Endothelial cell of umbilical vein (primary cell): ENCODE measurements around the gene RER1.

Experiments
- EZH2 ChIP-seq: IDR thresholded peaks from 2 replicates; pipeline ENCODE4 v1.6.1; 2012; ENCODE audit warnings: borderline replicate concordance, low read depth, mild to moderate bottlenecking, moderate library complexity, low read length, inconsistent platforms; ENCODE audit not compliant: severe bottlenecking
- FOS ChIP-seq: IDR thresholded peaks from 2 replicates; pipeline ENCODE4 v1.6.1; 2011; ENCODE audit warnings: mild to moderate bottlenecking, low read length, moderate library complexity, borderline replicate concordance; ENCODE audit not compliant: insufficient read depth
- GATA2 ChIP-seq: IDR thresholded peaks from 2 replicates; pipeline ENCODE4 v1.7.0; 2011; ENCODE audit warnings: low read depth, mild to moderate bottlenecking, moderate library complexity, mixed read lengths, low read length; ENCODE audit not compliant: insufficient read length, insufficient read depth
- JUN ChIP-seq: IDR thresholded peaks from 2 replicates; pipeline ENCODE4 v1.6.1; 2011; ENCODE audit warnings: borderline replicate concordance, low read depth; ENCODE audit not compliant: insufficient read length, insufficient read depth
- MYC ChIP-seq: IDR thresholded peaks from one replicate; pipeline ENCODE4 v1.6.1; 2011; ENCODE audit warnings: mild to moderate bottlenecking, low read depth, low read length
- POLR2A ChIP-seq: IDR thresholded peaks from 2 replicates; pipeline ENCODE4 v1.6.1; 2012; ENCODE audit warnings: low read depth, mild to moderate bottlenecking, control low read depth, low read length
- POLR2AphosphoS5 ChIP-seq: IDR thresholded peaks from 2 replicates; pipeline ENCODE4 v1.6.1; 2012; ENCODE audit warnings: low read depth, mild to moderate bottlenecking, control low read depth, low read length, moderate library complexity; ENCODE audit not compliant: insufficient read depth
- TF ChIP-seq, protein P1 (sequence below), 2 donors: IDR thresholded peaks; 1 replicate in 1 of 2; 2 replicates in 1 of 2; pipeline ENCODE4 v1.5.1; 2011; ENCODE audit warnings: low read length in 2 of 2, mild to moderate bottlenecking in 2 of 2, moderate library complexity in 2 of 2, control low read depth in 1 of 2, inconsistent platforms in 1 of 2, low read depth in 1 of 2; ENCODE audit not compliant: insufficient read depth in 1 of 2; ENCODE audit errors: extremely low read depth in 1 of 2
- TF ChIP-seq, protein P2 (sequence below): IDR thresholded peaks from 2 replicates; pipeline ENCODE4 v1.6.1; 2011; ENCODE audit not compliant: insufficient read depth, insufficient read length

DNA sequence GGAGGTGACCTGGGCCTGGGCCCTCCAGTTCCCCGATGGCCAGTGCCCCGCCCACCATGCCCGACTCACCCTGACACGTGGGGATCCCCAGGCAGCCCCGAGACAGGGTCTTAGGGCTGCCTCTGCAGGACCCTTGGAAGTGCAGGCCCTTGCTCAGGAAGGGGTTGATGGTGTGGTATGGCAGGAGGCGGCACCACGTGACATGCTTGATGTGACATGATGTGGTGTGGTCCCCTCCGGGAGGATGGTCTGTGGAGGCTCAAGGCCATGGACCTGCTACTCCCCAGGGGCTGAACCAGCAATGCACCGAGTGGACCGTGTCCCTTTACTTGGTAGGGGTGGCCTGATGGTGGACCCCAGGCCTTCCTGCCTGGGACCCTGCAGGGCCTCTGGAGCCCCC, 62.6 kb downstream of the RER1 start:
- TF ChIP-seq POLR2AphosphoS5 (no peak), EZH2 (no peak), POLR2A (no peak), MYC (no peak), FOS (no peak), JUN (no peak), GATA2 (no peak)
- TF ChIP-seq, protein P1, sequence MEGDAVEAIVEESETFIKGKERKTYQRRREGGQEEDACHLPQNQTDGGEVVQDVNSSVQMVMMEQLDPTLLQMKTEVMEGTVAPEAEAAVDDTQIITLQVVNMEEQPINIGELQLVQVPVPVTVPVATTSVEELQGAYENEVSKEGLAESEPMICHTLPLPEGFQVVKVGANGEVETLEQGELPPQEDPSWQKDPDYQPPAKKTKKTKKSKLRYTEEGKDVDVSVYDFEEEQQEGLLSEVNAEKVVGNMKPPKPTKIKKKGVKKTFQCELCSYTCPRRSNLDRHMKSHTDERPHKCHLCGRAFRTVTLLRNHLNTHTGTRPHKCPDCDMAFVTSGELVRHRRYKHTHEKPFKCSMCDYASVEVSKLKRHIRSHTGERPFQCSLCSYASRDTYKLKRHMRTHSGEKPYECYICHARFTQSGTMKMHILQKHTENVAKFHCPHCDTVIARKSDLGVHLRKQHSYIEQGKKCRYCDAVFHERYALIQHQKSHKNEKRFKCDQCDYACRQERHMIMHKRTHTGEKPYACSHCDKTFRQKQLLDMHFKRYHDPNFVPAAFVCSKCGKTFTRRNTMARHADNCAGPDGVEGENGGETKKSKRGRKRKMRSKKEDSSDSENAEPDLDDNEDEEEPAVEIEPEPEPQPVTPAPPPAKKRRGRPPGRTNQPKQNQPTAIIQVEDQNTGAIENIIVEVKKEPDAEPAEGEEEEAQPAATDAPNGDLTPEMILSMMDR (IDR thresholded peaks at IDR 0.05; ENCODE audit: extremely low read depth in 1 of 2, insufficient read depth in 1 of 2, low read depth in 1 of 2, low read length in 2 of 2) = no peak
- TF ChIP-seq, protein P2, sequence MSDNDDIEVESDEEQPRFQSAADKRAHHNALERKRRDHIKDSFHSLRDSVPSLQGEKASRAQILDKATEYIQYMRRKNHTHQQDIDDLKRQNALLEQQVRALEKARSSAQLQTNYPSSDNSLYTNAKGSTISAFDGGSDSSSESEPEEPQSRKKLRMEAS = no peak
